ENCODE data around the gene WDR88.

DNA sequence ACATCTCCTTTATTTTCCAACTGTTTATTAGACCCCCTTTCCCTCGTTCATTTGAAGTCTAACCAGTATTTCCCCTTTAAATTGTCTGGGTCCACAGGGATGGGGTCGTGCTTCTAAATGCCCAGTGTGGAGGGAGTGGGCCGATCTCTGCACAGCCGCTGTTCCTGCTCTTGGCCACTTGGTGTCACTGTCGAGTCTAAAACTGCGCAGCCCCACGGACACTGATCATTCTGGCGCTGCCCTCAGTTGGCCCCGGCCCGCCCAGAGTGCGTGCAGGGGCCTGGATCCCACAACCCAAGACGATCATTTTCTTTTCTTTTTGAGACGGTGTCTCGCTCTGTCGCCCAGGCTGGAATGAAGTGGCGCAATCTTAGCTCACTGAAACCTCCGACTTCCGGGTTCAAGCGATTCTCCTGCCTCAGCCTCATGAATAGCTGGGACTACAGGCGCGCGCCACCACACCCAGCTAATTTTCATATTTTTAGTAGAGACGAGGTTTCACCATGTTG lies 12.0 kb downstream of the WDR88 start:
- TF ChIP-seq, protein P1, sequence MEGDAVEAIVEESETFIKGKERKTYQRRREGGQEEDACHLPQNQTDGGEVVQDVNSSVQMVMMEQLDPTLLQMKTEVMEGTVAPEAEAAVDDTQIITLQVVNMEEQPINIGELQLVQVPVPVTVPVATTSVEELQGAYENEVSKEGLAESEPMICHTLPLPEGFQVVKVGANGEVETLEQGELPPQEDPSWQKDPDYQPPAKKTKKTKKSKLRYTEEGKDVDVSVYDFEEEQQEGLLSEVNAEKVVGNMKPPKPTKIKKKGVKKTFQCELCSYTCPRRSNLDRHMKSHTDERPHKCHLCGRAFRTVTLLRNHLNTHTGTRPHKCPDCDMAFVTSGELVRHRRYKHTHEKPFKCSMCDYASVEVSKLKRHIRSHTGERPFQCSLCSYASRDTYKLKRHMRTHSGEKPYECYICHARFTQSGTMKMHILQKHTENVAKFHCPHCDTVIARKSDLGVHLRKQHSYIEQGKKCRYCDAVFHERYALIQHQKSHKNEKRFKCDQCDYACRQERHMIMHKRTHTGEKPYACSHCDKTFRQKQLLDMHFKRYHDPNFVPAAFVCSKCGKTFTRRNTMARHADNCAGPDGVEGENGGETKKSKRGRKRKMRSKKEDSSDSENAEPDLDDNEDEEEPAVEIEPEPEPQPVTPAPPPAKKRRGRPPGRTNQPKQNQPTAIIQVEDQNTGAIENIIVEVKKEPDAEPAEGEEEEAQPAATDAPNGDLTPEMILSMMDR (IDR thresholded peaks at IDR 0.05) = peak in 5 of 7 experiments; percentile 79 to 97 (median 93)
- TF ChIP-seq POLR2A (IDR thresholded peaks at IDR 0.05) (no peak), EP300 (IDR thresholded peaks at IDR 0.05) (no peak), POLR2AphosphoS5 (IDR thresholded peaks at IDR 0.05) (peak in 1 of 3 donors; percentile 11)
